Measurements from ENCODE around the gene COX7A2.

COX7A2 gene

DNA sequence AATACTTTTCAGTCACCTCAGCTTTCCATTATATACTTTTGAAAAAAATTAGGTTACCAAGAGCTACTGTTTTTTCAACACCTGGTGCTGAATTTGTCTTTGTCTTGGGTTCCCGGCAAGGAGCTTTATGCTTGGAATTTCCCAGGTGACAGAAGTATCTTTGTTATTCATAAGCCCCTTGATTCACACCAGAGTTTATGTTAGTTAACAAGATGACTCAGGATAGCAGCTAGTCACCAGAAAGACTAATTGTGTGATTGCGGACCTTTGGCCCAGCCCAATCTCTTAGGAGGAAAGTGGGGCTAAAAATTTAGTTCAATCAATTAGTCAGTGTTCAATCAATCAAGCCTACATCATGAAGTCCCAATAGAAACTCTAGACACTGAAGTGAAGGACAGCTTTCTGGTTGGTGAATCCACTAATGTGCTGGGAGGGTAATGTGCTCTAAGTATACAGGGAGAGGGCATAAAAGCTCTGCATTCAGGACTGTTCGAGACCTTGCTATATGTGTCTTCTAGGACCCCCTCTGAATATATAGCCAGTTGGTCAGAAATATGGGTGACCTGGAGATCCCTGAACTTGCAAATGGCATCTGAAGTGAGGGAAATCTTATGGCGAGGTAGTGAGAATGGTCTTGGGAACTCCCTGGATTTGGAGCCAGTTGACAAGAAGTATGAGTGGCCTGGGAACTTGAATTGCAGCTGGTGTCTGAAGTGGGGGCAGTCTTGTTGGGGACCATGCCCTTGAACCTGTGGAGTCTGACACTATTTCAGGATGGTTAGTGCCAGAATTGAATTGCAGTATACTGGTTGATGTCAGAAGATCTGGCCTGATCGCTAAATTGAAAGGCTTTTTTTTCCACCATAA is 24.8 kb upstream of the COX7A2 start:
- no peak for DNase-seq

DNA sequence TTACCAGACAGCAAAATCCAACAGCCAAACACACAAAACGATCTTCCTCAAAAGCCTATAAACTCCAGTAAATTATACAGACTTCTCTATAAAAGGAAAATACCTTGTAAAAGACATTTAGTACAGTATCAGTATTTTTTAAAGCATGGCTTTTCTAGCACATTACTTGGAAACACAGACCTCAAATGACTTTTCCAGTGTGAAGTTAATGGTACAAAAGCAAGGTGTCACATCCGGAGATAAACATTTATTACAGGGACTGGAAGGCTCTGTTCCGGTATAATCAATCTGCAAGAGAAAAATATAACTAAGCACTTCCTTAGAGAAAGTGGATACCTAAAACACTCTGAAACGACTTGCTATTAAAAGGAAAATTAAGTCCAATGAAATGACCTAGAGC is 23.9 kb upstream of the COX7A2 start:
- no peak for DNase-seq

DNA sequence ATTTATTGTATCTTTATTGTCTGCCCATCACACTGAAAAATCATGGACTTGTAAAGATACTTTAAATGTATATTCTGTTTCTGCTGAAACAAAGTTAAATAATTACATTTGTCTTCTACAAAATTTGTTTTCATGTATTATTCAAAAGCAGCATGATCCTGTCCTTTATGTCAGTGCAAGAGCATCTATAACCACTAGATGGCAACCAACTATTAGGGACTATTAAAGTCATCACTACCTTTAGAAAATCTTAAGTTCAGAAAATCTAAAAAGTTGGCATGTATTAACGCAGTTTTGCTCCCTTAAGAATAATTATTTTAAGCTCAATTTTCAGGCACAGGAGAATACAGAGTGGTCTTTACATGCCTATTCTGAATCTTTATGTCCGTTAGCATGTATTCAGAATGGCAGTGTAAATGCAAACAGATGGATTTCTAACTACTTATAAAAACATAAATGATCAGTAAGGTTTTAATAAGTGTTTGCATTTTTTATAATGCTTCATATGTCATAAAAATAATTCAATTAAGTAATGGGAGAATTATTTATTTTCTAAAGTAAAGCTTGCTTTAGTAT is 23.2 kb upstream of the COX7A2 start:
- DNase-seq: peak; percentile 26

DNA sequence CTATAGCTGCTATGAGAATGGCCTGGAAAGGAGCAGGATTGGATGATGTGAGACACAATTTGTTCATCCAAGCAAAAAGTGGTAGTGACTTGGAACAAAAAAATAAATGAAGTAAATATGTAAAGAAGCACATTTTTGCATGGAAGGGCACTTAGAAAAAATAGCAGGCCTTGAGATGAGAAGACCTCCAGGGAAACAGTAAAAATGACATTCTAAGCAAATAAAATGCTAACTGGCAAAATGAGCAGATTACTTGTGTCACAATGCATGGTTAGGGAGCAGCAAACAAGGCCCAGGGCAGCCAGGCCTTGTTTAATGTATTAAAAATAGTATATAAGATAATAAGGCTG is 19.8 kb upstream of the COX7A2 start:
- DNase-seq: no peak

DNA sequence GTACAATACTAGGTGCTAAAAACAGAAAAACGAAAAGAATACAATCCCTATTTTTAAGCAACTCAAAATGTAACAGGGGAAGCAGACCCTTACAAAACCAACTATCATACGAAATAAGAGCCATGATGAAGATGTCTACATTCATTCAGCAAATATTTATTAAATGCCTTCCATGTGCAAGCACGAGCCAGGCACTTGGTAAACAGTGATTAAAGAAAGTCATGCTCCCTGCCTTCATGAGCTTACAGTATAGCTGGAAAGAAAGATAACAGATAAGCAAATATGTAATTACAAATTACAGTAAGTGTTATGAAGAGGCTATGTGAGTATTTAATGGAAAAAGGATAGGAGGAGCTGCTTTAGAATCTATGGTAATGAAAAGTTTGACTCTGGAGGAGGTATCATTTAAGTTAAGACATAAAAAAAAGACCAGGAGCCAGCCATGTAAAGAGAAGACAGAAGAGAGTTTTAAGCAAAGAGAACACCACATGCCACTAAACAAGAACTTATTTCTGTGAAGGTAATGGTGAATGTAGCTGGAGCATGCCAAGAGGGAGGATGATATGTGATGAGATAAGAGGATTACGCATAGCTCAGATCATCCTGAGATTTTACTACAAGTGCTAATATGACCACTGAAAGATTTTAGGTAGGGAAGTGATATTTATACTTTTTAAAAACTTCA is 19.3 kb upstream of the COX7A2 start:
- DNase-seq: no peak

DNA sequence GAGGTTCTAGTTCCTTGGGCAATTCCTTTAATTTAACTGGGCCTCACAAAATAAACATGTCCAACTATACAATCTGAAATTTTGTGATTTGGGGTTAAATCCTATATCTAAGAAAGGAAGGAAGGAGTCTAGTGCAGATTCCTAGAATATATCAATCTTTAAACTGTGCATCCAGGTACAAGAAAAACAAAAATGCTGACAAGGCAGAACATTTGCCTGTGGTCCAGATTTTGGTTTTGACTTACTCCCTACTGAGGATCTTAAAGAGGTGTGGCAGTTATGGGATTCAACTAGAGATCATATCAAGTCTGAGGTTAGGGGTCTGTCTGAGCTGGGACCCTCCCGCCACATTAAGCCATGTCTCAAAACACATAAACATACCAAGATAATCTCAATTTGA is 17.7 kb upstream of the COX7A2 start:
- DNase-seq: no peak

DNA sequence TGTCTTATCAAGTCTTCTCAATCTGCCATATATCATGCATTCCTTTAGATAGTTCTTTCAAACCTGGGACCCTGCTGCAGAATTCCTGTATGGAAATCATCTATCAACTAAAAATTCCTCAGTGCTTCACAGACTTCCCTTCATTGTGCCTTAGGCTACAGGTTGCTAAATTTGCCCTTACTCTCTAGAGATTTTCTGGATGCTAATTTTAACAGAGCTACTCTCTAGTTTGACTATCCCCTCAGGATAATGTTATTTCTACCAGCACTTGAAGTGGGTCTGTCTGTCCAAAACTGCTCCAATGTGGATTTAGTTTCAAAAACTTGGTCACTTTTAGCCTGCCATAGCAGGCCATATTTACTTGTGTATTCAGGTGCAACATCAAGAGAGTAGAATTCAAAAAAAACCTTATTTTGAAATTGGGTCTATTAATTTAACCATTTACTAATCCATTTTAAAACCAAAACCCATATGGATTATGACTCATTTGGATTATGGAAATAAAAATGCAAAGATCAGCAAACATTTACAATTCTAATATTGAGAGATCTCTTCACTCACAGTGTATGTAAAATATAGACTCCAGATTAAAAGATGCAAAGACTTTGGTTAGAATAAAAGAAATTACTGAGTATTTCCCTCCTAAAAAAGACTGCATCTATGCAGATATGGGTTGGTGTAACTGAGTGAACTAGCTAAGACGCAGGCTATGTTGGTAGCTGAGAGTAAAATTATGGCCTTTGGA is 13.9 kb upstream of the COX7A2 start:
- no peak for DNase-seq

DNA sequence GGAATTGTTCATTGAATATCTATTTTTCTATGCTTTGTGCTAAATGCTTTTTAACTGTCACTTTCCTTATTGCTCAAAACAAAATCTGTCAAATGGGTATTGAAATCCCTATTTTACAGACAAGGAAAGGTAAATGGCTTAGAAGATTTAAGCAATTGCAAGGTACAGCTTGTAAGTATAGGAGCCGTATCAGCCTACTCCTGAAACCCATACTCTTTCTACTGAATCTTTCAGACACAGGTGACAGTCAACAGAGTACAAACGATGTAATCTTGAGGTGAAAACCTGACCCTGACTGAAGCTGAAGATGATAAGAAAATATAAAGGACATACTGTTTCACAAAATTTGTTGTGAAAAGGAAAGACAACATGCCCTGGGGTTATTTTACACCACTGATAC is 7.0 kb upstream of the COX7A2 start:
- DNase-seq: no peak

DNA sequence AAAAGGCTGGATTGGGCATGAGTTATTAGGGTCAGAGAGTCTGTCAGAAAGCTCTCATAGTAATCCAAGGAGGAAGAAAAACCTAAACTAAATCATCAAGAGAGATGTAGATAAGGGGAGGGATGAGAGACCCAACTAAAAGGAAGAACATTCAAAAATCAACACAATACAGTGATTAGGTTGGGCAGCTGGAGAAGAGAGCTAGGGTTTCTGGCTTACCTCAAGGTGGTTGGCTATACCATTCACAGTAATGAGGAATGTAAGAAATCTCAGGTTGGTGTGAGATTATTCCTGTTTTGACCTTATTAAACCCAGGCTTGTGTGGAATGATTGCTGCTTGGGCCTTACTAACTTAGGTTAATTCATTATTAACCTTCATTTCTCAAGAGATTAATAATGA is 6.2 kb upstream of the COX7A2 start:
- DNase-seq: no peak

DNA sequence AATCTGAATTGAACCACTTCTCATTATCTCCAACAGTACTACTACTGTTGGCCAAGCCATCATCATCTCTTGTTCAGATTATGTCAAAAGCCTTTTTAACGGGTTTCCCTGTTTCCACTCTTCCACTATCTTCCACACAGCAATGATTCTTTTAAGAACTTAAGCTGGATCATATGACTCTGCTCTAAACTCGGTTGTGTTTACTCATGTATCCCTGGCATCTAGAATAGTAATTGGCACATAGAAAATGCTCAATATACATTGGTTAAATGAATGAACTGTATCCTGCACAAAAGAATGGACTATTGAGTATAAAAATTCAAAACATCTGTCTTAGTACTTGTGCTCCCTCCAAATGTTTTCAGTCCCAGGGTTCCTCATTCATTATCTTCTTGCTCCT is 2.8 kb upstream of the COX7A2 start:
- no peak for DNase-seq

DNA sequence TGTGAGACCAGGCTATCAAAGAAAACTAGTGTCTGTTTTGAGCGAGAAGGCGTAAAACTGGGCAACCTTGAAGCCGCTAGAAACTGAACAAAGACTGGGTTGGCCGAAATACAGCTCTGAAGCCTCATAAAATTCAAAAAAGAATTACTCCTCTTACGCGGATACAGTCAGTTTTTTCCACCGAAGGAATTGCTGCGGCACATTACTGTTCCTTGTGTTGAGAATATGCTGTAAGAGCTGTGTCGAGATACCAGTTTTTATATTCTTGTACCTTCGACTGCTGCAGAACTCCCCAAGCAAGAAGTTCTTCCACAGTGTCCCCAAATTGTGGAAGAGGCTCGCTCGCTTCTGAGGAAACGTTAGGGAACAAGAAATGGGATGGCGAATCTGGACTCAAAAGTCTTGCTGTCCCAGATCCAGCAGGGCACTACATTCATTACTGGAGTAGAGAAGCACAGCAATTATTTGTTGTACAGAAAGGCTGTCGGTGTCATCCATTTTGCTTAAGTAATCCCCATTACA is 523 bp upstream of the COX7A2 start:
- DNase-seq: no peak

DNA sequence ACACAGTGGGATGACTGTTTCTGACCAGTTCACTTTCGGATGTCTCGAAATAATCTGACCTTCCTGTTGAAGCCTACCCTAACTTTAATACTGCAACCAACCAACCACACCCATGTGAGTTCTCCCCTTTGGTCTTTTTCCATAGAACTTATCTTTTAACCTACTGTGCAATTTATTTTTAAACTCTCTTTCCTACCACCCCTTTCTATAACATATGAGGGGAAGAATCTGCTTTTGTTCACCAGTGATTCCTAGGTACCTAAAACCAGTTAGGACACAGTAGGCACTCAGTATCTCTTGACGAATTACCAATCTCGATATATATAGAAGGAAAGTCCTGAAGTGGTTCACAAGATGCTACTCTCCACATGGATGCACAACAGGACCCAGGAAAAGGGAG is 7.0 kb downstream of the COX7A2 start:
- DNase-seq: no peak

DNA sequence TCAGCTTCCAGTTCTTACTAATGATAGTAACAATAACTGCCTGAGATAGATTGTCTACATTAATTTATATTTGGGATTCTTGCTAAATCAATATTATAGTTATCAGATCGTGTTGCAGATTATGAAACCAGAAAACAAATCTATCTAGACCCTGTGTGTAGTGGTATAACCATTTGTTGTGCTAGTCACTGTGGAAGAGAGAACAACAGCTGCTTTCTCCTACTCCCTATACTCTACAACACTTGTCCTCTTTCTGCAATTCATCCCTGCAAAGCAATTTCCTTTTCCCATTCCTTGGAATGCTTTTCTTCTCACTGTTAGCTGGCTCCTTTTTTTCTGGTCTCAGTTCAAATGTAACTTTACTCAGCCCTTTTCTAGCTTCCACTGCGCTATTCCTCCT is 8.3 kb downstream of the COX7A2 start:
- no peak for DNase-seq

DNA sequence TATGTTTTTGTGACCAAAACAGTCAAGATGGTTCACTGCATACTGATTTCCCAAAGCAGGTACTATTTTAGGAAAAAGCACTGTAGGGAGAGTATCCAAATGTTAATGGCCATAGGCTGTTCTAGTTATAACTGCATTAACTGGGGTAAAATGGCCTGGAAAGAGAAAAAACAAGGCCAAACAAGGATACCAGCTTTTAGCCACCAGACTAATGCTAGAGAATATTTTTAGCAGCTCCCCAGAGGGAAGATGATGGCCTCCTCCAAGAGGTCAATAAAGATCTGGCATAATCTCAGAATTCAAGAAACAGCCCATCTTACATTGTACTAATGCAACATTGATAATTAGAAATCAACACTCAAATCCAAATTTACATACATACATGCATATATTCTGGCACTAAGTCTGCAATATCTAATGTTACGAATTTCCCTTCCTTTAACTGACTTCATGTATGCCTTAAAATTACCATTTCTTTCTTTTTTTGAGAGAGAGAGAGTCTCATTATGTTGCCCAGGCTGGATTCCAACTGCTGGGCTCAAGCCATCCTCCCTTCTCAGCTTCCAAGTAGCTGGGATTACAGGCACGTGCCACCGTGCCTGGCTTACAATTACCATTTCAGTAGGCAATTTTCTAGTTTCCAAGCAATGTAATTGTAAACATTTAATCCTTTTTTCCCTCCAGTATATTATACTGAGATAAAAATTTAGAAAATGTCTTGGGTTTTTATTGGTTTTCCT is 9.3 kb downstream of the COX7A2 start:
- no peak for DNase-seq

DNA sequence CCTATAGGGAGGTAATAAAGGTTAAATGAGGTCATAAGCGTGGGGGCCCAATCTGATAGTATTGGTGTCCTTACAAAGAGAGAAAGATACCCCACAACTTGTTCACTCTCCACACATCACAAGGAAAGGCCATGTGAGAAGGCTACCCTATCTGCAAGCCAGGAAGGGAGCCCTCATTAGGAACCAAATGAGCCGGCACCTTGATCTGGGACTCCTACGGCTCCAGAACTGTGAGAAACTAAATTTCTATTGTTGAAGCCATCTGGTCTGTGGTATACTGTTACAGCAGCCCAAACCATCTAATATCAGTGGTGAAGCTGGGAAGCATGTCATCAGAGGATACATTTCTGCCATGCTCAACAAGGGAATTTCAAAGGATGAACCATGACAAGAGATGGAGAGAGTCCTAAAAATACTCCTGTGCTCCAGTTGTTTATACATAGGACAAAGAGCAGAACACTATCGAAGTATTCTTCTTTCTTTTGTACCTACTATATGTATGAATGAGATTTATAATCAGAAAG is 10.4 kb downstream of the COX7A2 start:
- no peak for DNase-seq

DNA sequence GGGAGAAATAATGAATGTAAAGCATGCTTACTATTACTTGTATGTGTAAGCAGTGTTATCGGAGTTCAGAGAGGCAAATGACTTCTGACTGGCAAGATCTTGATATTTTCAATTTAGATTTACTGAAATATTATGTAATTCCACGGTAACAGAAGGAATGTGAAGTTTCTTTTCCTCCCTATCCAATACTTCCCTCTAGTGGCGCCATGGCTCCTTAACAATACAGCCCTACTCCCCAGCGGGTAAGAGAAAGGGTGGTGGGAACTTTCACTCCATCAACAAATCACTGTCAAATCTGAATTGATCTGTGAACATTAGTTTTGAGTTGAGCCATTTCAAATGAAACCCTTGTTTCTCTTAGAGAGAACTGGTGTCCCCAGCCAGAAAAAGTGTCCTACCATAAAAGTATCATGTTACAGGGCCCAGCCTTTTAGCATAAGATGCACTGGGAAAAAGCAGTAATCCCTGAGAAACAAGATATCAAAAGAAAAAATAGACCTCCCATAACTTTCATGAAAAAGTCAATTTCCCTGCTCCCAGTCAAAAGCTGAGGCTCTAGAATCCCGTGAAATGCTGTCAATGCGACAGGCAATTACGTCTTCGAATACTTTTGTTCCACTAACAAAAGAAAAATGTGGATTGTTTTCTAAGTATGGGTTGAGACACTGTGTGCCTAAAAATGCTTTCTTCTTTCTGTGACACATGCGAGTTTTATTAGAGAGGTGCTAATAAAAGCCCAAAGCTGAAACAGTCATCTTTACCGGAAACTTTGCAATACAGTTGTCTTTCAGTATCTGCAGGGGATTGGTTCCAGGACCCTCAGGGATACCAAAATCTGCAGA is 12.9 kb downstream of the COX7A2 start:
- DNase-seq: no peak

DNA sequence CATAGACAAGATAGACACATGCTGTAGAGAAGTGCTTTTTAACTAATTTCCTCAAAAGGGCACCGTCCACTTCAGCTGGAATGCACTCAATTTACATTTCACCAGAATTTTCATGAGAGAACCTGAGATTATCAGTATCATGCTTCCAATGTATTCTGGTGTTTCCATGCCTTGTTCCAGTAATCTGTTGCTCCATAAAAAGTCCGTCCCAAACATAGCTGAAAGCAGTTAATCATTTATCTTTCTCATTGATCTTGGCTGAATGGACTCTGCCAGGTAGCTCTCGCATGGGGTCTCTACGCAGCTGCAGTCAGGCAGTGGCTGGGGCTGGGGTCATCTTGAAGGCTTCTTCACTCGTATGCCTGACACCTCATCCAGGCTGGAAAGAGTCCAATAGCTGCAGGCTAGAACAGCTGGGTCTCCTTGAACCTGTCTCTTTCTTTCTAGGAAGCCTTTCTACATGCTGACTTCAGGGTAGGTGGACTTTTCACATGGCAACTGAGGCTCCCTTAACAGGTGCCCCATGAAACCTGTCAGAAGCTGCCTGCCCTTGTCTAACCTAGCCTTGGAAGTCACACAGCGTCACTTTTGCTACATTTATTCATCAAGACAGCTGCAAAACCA is 19.2 kb downstream of the COX7A2 start:
- no peak for DNase-seq

DNA sequence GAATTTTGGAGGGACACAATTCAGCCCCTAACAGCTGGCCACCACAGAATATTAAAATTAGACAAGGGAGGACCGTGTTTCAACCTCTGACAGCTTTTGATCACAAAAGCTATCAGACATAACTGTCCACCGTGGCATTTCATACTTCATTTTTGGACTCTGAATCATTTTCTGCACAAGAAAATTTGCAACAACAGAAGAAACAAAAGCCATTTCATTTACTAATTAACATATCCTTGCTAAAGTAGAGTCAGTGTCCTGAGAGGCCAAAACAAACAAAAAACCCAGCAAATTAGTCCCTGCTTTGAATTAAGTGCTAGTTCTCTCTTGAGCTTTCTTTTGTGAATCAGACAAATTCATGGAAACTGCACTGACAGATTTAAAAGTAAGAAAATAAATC is 20.2 kb downstream of the COX7A2 start:
- no peak for DNase-seq

DNA sequence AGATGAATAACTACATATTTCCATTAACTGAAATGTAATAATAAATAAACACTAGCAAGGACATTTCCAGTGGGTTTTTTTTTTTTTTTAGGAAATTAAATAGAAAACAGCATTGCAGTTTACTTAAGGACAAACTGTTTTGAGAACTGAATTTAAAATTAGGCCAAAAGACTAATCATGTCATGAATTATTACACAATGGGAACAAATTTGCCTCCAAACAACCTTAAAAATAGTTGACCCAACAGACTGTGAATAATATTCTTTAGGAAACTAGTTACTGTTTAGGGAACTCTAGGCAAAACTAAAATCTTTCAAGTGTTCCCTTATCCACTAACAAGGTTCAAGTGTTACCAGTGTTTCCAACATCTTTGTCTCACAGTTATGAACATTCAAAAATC is 21.3 kb downstream of the COX7A2 start:
- DNase-seq: no peak

DNA sequence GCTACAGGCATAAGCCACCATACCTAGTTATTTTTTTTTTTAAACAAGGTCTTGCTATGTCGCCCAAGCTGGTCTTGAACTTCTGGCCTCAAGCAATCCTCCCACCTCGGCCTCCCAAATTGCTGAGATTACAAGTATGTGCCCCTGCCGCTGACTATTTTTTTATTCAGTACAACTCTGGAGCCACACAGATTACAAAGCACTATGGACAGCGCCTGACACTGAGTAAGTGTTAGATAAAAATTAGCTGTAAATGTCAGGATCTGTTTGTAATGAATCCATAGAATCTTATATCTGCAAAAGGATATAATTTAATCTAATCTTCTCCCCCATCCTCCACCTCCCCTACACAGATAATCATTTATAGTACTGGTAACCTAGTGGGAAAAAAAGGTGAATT is 22.5 kb downstream of the COX7A2 start:
- DNase-seq: no peak

DNA sequence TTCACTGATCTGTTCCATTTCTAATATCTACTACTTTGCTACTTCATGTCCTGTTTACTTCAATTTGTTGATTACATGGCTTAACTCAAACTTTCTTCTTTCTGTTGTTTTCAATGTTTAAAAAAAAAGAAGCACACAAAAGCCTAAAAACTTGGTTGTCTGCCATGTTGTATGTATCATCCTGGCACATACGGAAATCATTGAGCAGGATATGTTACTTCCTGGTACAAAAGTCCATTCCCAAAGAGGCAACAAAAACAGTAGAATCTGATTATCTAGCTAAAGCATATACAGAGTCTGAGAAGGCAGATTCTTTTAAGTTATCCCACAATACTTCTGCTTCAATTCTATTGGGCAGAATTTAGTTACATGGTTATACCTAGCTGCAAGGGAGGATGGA is 23.2 kb downstream of the COX7A2 start:
- DNase-seq: no peak
